ENCODE results near the gene LGALS3BP. TPM values are rescaled to one million over a fixed set of nuclear protein-coding genes. Genes with fewer than 3 reads are reported as not detected.

LGALS3BP gene
- total and polyA plus RNA-seq, 2 of the 13 experiments (the other 11 are each of a cell fraction or from before 2014, with no cell fraction given): 137 to 332 TPM

DNA sequence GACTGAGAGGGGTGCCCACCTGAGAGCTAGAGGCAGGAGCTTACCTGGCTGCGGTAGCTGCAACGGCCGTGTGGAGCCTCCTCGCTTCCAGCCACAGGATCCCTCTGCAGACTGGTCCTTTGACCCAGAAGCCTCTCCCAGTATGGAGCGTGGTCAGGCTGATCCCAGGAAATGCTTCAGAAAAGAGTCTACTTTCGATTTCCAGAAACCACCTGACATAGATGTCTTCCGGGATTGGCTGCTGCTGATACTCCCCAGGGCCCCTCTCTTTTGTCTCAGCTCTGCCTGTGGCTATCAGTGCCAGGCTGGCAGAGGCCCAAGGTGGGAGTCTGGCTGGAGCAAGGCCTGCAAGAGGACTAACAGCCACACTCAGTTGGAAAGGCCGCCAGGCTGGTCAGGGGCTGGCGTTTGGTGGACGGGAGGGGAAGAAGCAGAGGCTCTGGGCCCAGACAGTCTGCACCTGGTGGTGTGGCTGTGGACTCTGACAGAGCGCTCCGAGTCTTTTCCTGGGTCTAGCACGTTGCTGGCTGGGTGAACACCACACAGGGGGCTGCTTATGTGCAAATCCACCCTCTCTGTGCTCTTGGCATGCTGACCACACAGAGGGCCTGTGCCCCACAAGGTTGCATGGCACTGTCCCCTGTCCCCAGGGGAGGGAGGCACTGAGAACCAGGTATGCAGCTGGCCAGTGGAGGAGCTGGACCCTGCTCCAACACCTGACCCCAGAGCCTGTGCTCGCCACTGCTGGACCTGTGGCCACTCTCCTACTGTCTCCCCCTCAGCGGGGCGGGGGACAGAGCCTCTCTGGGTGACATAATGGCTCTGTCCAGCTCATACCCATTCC lies at the start of gene LGALS3BP (continued):
- TF ChIP-seq, protein P1, sequence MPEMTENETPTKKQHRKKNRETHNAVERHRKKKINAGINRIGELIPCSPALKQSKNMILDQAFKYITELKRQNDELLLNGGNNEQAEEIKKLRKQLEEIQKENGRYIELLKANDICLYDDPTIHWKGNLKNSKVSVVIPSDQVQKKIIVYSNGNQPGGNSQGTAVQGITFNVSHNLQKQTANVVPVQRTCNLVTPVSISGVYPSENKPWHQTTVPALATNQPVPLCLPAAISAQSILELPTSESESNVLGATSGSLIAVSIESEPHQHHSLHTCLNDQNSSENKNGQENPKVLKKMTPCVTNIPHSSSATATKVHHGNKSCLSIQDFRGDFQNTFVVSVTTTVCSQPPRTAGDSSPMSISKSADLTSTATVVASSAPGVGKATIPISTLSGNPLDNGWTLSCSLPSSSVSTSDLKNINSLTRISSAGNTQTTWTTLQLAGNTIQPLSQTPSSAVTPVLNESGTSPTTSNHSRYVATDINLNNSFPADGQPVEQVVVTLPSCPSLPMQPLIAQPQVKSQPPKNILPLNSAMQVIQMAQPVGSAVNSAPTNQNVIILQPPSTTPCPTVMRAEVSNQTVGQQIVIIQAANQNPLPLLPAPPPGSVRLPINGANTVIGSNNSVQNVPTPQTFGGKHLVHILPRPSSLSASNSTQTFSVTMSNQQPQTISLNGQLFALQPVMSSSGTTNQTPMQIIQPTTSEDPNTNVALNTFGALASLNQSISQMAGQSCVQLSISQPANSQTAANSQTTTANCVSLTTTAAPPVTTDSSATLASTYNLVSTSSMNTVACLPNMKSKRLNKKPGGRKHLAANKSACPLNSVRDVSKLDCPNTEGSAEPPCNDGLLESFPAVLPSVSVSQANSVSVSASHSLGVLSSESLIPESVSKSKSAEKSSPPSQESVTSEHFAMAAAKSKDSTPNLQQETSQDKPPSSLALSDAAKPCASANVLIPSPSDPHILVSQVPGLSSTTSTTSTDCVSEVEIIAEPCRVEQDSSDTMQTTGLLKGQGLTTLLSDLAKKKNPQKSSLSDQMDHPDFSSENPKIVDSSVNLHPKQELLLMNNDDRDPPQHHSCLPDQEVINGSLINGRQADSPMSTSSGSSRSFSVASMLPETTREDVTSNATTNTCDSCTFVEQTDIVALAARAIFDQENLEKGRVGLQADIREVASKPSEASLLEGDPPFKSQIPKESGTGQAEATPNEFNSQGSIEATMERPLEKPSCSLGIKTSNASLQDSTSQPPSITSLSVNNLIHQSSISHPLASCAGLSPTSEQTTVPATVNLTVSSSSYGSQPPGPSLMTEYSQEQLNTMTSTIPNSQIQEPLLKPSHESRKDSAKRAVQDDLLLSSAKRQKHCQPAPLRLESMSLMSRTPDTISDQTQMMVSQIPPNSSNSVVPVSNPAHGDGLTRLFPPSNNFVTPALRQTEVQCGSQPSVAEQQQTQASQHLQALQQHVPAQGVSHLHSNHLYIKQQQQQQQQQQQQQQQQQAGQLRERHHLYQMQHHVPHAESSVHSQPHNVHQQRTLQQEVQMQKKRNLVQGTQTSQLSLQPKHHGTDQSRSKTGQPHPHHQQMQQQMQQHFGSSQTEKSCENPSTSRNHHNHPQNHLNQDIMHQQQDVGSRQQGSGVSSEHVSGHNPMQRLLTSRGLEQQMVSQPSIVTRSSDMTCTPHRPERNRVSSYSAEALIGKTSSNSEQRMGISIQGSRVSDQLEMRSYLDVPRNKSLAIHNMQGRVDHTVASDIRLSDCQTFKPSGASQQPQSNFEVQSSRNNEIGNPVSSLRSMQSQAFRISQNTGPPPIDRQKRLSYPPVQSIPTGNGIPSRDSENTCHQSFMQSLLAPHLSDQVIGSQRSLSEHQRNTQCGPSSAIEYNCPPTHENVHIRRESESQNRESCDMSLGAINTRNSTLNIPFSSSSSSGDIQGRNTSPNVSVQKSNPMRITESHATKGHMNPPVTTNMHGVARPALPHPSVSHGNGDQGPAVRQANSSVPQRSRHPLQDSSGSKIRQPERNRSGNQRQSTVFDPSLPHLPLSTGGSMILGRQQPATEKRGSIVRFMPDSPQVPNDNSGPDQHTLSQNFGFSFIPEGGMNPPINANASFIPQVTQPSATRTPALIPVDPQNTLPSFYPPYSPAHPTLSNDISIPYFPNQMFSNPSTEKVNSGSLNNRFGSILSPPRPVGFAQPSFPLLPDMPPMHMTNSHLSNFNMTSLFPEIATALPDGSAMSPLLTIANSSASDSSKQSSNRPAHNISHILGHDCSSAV (CRISPR knock-in tag; IDR thresholded peaks at IDR 0.05; ENCODE audit: borderline replicate concordance): no peak; the same call in 1 of the 2 replicates
- no peak for TF ChIP-seq SMYD3 (CRISPR knock-in tag; IDR thresholded peaks at IDR 0.05)
- no peak; the same call in 1 of the 2 replicates for TF ChIP-seq ZKSCAN5 (CRISPR knock-in tag; IDR thresholded peaks at IDR 0.05)
- no peak; the same call in 1 of the 2 replicates for TF ChIP-seq ZNF567 (CRISPR knock-in tag; IDR thresholded peaks at IDR 0.05; ENCODE audit: borderline replicate concordance)
- TF ChIP-seq FOXA1 (IDR thresholded peaks at IDR 0.05): no peak
- TF ChIP-seq FOXA1 (CRISPR knock-in tag; IDR thresholded peaks at IDR 0.05): no peak
- TF ChIP-seq ZNF775 (CRISPR knock-in tag; IDR thresholded peaks at IDR 0.05; ENCODE audit: borderline replicate concordance): no peak; the same call in 1 of the 2 replicates
- TF ChIP-seq MED8 (CRISPR knock-in tag; IDR thresholded peaks at IDR 0.05; ENCODE audit: insufficient replicate concordance): peak; percentile 13
- peak; percentile 55 for TF ChIP-seq TBX2 (CRISPR knock-in tag; IDR thresholded peaks at IDR 0.05; ENCODE audit: borderline replicate concordance)
- peak; percentile 96 for TF ChIP-seq HNRNPL (IDR thresholded peaks at IDR 0.05; ENCODE audit: low read depth, low read length)
- TF ChIP-seq ZBTB7A (CRISPR knock-in tag; IDR thresholded peaks at IDR 0.05): 0 out of 2 replicates have a peak, but pooled peaks have one; percentile 23
- no peak for TF ChIP-seq ZNF33A (CRISPR knock-in tag; IDR thresholded peaks at IDR 0.05; ENCODE audit: borderline replicate concordance)
- TF ChIP-seq SOX6 (IDR thresholded peaks at IDR 0.05): no peak
- TF ChIP-seq SOX6 (CRISPR knock-in tag; IDR thresholded peaks at IDR 0.05): peak; percentile 87
- no peak for TF ChIP-seq FOXK2 (IDR thresholded peaks at IDR 0.05)
- TF ChIP-seq ZNF503 (CRISPR knock-in tag; IDR thresholded peaks at IDR 0.05): no peak
- peak; percentile 55 for TF ChIP-seq UBTF (CRISPR knock-in tag; IDR thresholded peaks at IDR 0.05)

Data from HepG2 (cell line).